ENCODE data around the gene TTC23. TPM values are rescaled to one million over a fixed set of nuclear protein-coding genes. Genes with fewer than 3 reads are reported as not detected.
A peak's percentile ranks its signal among the peaks of the same experiment; 100 is the strongest.

The TTC23 gene
- total and polyA plus RNA-seq, 2 donors = 17.8 to 57.0 TPM

GRCh38 chr15:99265541-99266070 lies 16.2 kb upstream of the TTC23 start:
- WGBS = 89% methylated on average over 3 of the region's 3 CpGs
- DNase-seq (ENCODE audit: extremely low spot score) = no peak
- H3K4me1 ChIP-seq (ENCODE audit: insufficient read depth) = no peaks in the 10 kb centered on the region
- H3K36me3 ChIP-seq (ENCODE audit: insufficient read depth) = no peaks in the 10 kb centered on the region
- no peak overlapping the region for H3K4me3 ChIP-seq (ENCODE audit: low read depth, low read length)
- H3K27ac ChIP-seq (ENCODE audit: low read depth) = no peak overlapping the region

- no peak for DNase-seq (ENCODE audit: extremely low spot score)
- H3K4me3 ChIP-seq (ENCODE audit: low read depth, low read length) = no peak overlapping the region
- no peaks in the 10 kb centered on the region for H3K36me3 ChIP-seq (ENCODE audit: insufficient read depth)
- H3K4me1 ChIP-seq (ENCODE audit: insufficient read depth) = no peaks in the 10 kb centered on the region
- H3K27ac ChIP-seq (ENCODE audit: low read depth) = no peak overlapping the region
- WGBS = 84% methylated on average over 5 of the region's 5 CpGs
Observed at GRCh38 chr15:99264125-99264524, 14.7 kb upstream of the TTC23 start.

GRCh38 chr15:99257107-99257750 lies 7.8 kb upstream of the TTC23 start:
- DNase-seq (ENCODE audit: extremely low spot score) = no peak
- H3K4me3 ChIP-seq (ENCODE audit: low read depth, low read length) = no peak overlapping the region
- no peak overlapping the region for H3K27ac ChIP-seq (ENCODE audit: low read depth)
- no peaks in the 10 kb centered on the region for H3K4me1 ChIP-seq (ENCODE audit: insufficient read depth)
- H3K36me3 ChIP-seq (ENCODE audit: insufficient read depth) = no peaks in the 10 kb centered on the region
- 92% methylated on average over 12 of the region's 12 CpGs for WGBS

GRCh38 chr15:99253381-99254090 lies 4.2 kb upstream of the TTC23 start:
- 93% methylated on average over 6 of the region's 6 CpGs for WGBS
- Histone ChIP-seq H3K4me3 (ENCODE audit: low read depth, low read length) (no peak overlapping the region), H3K36me3 (ENCODE audit: insufficient read depth) (no peaks in the 10 kb centered on the region), H3K27ac (ENCODE audit: low read depth) (no peak overlapping the region), H3K4me1 (ENCODE audit: insufficient read depth) (peaks cover 1% of the 10 kb centered on the region)
- no peak for DNase-seq (ENCODE audit: extremely low spot score)

GRCh38 chr15:99252326-99252725 lies 2.9 kb upstream of the TTC23 start:
- no peak overlapping the region for H3K27ac ChIP-seq (ENCODE audit: low read depth)
- H3K4me1 ChIP-seq (ENCODE audit: insufficient read depth) = peaks cover 1% of the 10 kb centered on the region
- H3K4me3 ChIP-seq (ENCODE audit: low read depth, low read length) = peak overlapping the region; percentile 60
- no peak for DNase-seq (ENCODE audit: extremely low spot score)
- 73% methylated on average over 7 of the region's 7 CpGs for WGBS
- H3K36me3 ChIP-seq (ENCODE audit: insufficient read depth) = no peaks in the 10 kb centered on the region

- Histone ChIP-seq H3K4me3 (ENCODE audit: low read depth, low read length) (peak within 1 kb of the TSS; percentile 60), H3K36me3 (ENCODE audit: insufficient read depth) (no peaks in the 10 kb centered on the region), H3K4me1 (ENCODE audit: insufficient read depth) (peaks cover 1% of the 10 kb centered on the region), H3K27ac (ENCODE audit: low read depth) (peak within 1 kb of the TSS; percentile 81)
- peak; percentile 99 for DNase-seq (ENCODE audit: extremely low spot score)
- under 1% methylated on average over 90 of the region's 90 CpGs for WGBS
Observed at GRCh38 chr15:99250857-99251841, 1.8 kb upstream of the TTC23 start, which contains the start of gene LRRC28. TSS of gene LRRC28 (plus strand) at chr15:99251481. CDS start at chr15:99255958, 4,477 bp downstream.

- no peak for DNase-seq (ENCODE audit: extremely low spot score)
- 9% methylated on average over 7 of the region's 7 CpGs for WGBS
Observed at GRCh38 chr15:99250494-99250856, 1.1 kb upstream of the TTC23 start.

GRCh38 chr15:99250001-99250400 lies 620 bp upstream of the TTC23 start:
- no peak overlapping the region for H3K27ac ChIP-seq (ENCODE audit: low read depth)
- DNase-seq (ENCODE audit: extremely low spot score) = no peak
- H3K36me3 ChIP-seq (ENCODE audit: insufficient read depth) = no peaks in the 10 kb centered on the region
- WGBS = 29% methylated on average over 4 of the region's 4 CpGs
- no peak overlapping the region for H3K4me3 ChIP-seq (ENCODE audit: low read depth, low read length)
- peaks cover 1% of the 10 kb centered on the region for H3K4me1 ChIP-seq (ENCODE audit: insufficient read depth)

More at GRCh38 chr15:99250494-99250856, 1.1 kb upstream of the TTC23 start:
- H3K36me3 ChIP-seq (ENCODE audit: insufficient read depth) = no peaks in the 10 kb centered on the region
- H3K4me3 ChIP-seq (ENCODE audit: low read depth, low read length) = peak overlapping the region; percentile 60
- peaks cover 1% of the 10 kb centered on the region for H3K4me1 ChIP-seq (ENCODE audit: insufficient read depth)
- H3K27ac ChIP-seq (ENCODE audit: low read depth) = peak overlapping the region; percentile 71

GRCh38 chr15:99248000-99248715 lies 1.2 kb downstream of the TTC23 start:
- no peak for DNase-seq (ENCODE audit: extremely low spot score)
- H3K4me3 ChIP-seq (ENCODE audit: low read depth, low read length) = no peak overlapping the region
- no peaks in the 10 kb centered on the region for H3K36me3 ChIP-seq (ENCODE audit: insufficient read depth)
- WGBS = 74% methylated on average over 7 of the region's 7 CpGs
- H3K4me1 ChIP-seq (ENCODE audit: insufficient read depth) = peaks cover 1% of the 10 kb centered on the region
- H3K27ac ChIP-seq (ENCODE audit: low read depth) = no peak overlapping the region

- peaks cover 1% of the 10 kb centered on the region for H3K4me1 ChIP-seq (ENCODE audit: insufficient read depth)
- 79% methylated on average over 3 of the region's 3 CpGs for WGBS
- H3K27ac ChIP-seq (ENCODE audit: low read depth) = no peak overlapping the region
- H3K36me3 ChIP-seq (ENCODE audit: insufficient read depth) = no peaks in the 10 kb centered on the region
- no peak for DNase-seq (ENCODE audit: extremely low spot score)
- no peak overlapping the region for H3K4me3 ChIP-seq (ENCODE audit: low read depth, low read length)
Observed at GRCh38 chr15:99247062-99247461, 2.3 kb downstream of the TTC23 start.

- Histone ChIP-seq H3K4me1 (ENCODE audit: insufficient read depth) (peaks cover 1% of the 10 kb centered on the region), H3K36me3 (ENCODE audit: insufficient read depth) (peaks cover 2% of the 10 kb centered on the region), H3K27ac (ENCODE audit: low read depth) (no peak overlapping the region), H3K4me3 (ENCODE audit: low read depth, low read length) (no peak overlapping the region)
- DNase-seq (ENCODE audit: extremely low spot score) = no peak
- WGBS = 93% methylated on average over 4 of the region's 4 CpGs
Observed at GRCh38 chr15:99244306-99244705, 5.1 kb downstream of the TTC23 start.

GRCh38 chr15:99241752-99242151 lies 7.6 kb downstream of the TTC23 start:
- DNase-seq (ENCODE audit: extremely low spot score) = no peak
- H3K4me3 ChIP-seq (ENCODE audit: low read depth, low read length) = no peak overlapping the region
- no peak overlapping the region for H3K27ac ChIP-seq (ENCODE audit: low read depth)
- no peaks in the 10 kb centered on the region for H3K4me1 ChIP-seq (ENCODE audit: insufficient read depth)
- peaks cover 2% of the 10 kb centered on the region for H3K36me3 ChIP-seq (ENCODE audit: insufficient read depth)
- 94% methylated on average over 9 of the region's 9 CpGs for whole genome bisulfite sequencing

All from urinary bladder (tissue), 4 donors.